Activated B cell treated with CpG ODN at 0.5 μM for 24 hours (primary cell): Measurements from ENCODE around the gene LAMC3. TPM values are rescaled to one million over a fixed set of nuclear protein-coding genes. Genes with fewer than 3 reads are reported as not detected.

Experiments
- ATAC-seq: fragments of 200-7000 bp; cut with Tn5 transposase; one replicate; pipeline ENCODE4 v1.10.0; 2021; ENCODE audit warnings: low read depth, mild to moderate bottlenecking, moderate library complexity
- CTCF ChIA-PET: fragments of 350-600 bp; sonication (Branson Sonifier 250); formaldehyde crosslinking; loops from one replicate; lab custom pipeline; 2021; ENCODE audit warnings: antibody characterized with exemption; lab: Charles Lee
- POLR2A ChIA-PET: fragments of 350-600 bp; sonication (Branson Sonifier 250); formaldehyde crosslinking; loops from one replicate; lab custom pipeline; 2021; ENCODE audit warnings: antibody characterized with exemption; lab: Charles Lee
- DNase-seq: peaks from one replicate; pipeline ENCODE4 v3.0.0; 2022
- H3K27ac Mint-ChIP-seq: one replicate; pipeline ENCODE4 v1.8.0; 2020; ENCODE audit warnings: mixed read lengths
- H3K27me3 Mint-ChIP-seq: one replicate; pipeline ENCODE4 v1.8.0; 2021; ENCODE audit warnings: mixed read lengths
- H3K36me3 Mint-ChIP-seq: one replicate; pipeline ENCODE4 v1.8.0; 2021; ENCODE audit warnings: low read depth, mixed read lengths
- H3K4me1 Mint-ChIP-seq: one replicate; pipeline ENCODE4 v1.8.0; 2021; ENCODE audit warnings: mixed read lengths
- H3K4me3 Mint-ChIP-seq: one replicate; pipeline ENCODE4 v1.8.0; 2020; ENCODE audit warnings: mild to moderate bottlenecking, mixed read lengths
- H3K9me3 Mint-ChIP-seq: one replicate; pipeline ENCODE4 v1.8.0; 2020; ENCODE audit warnings: mixed read lengths
- CTCF ChIP-seq: fragments of 200-600 bp; IDR thresholded peaks from one replicate; pipeline ENCODE4 v1.8.0; 2022; ENCODE audit warnings: antibody characterized with exemption, mild to moderate bottlenecking
- intact Hi-C: fragments of 100-400 bp; cut with micrococcal nuclease; formaldehyde crosslinking; loops from one replicate; pipeline ENCODE4 v1.15.1; 2024
- total RNA-seq: library from RNA; stranded (reverse); gene quantifications from 2 replicates; pipeline ENCODE4 v1.2.3, GENCODE V29; 2022

LAMC3 gene
- total RNA-seq, 1 donor from 2014 or later, result not detected

DNA sequence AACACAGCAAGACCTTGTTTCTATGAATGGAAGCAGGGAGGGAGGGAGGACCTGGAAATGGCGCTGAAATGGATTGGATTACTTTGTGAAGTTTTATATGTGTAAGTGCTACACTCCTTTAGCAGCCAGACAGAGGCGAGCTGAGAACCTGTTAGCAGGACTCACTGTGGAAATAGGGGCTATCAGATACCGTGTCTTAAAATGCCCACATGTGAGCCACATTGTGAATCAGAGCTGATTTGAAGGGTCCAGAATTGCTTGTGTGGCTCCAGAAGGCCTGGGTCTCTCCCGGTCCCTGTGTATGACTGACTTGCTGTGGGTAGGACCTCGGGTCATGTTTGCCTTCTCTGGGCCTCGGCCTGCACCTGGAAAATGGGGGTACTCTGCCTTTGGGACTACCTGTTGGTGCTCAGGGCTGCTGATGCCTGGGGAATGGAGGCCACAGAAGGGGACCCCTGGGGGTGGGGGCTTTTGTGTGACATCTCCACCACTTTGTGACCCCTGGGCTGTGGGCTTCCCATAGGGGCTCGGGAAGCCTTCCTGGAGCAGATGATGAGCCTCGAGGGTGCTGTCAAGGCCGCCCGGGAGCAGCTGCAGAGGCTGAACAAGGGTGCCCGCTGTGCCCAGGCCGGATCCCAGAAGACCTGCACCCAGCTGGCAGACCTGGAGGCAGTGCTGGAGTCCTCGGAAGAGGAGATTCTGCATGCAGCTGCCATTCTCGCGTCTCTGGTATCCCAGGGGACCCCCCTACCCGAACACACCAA is 63.3 kb downstream of the LAMC3 start:
- H3K9me3 Mint-ChIP-seq, result no peaks in the 10 kb centered on the region
- POLR2A ChIA-PET, result no interaction called here
- no peak overlapping the region for H3K4me3 Mint-ChIP-seq
- ATAC-seq (no peak), DNase-seq (no peak)
- intact Hi-C loops, result no loop called here
- H3K4me1 Mint-ChIP-seq, result no peaks in the 10 kb centered on the region
- CTCF ChIA-PET, result no interaction called here
- H3K27me3 Mint-ChIP-seq, result no peaks in the 10 kb centered on the region
- no peaks in the 10 kb centered on the region for H3K36me3 Mint-ChIP-seq
- no peak for TF ChIP-seq CTCF
- H3K27ac Mint-ChIP-seq, result no peak overlapping the region

DNA sequence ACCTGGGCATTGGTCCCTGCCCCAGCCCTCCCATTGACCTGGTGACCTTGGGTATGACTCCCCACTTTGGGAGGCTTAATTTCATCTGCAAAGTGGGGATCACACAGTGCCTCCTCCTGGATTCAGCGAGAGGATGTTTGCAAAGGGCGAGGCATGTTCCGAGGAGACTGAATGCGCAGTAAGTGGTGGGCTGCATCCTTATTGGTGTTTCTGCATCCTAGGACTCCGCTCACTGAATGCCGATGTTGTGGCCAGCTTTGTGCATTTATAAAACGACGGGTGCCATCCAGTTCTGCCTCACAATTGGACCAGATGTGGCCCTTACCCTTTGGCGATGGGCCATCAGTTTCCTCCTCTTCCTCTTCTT is 63.9 kb downstream of the LAMC3 start:
- no peak overlapping the region for H3K27ac Mint-ChIP-seq
- CTCF ChIA-PET, result no interaction called here
- H3K4me3 Mint-ChIP-seq, result no peak overlapping the region
- intact Hi-C loops, result no loop called here
- ATAC-seq (no peak), DNase-seq (no peak)
- no peaks in the 10 kb centered on the region for H3K4me1 Mint-ChIP-seq
- POLR2A ChIA-PET, result no interaction called here
- no peaks in the 10 kb centered on the region for H3K9me3 Mint-ChIP-seq
- no peak for TF ChIP-seq CTCF
- H3K27me3 Mint-ChIP-seq, result no peaks in the 10 kb centered on the region
- no peaks in the 10 kb centered on the region for H3K36me3 Mint-ChIP-seq

- intact Hi-C loops, result no loop called here
- H3K27me3 Mint-ChIP-seq, result no peaks in the 10 kb centered on the region
- ATAC-seq, result no peak
- H3K9me3 Mint-ChIP-seq, result no peaks in the 10 kb centered on the region
- TF ChIP-seq CTCF, result no peak
- H3K4me1 Mint-ChIP-seq, result no peaks in the 10 kb centered on the region
- no peak for DNase-seq
- H3K4me3 Mint-ChIP-seq, result no peak overlapping the region
- CTCF ChIA-PET, result no interaction called here
- no peak overlapping the region for H3K27ac Mint-ChIP-seq
- POLR2A ChIA-PET, result no interaction called here
- H3K36me3 Mint-ChIP-seq, result no peaks in the 10 kb centered on the region
Measured at GRCh38 chr9:131076347-131077195, 67.6 kb downstream of the LAMC3 start.

DNA sequence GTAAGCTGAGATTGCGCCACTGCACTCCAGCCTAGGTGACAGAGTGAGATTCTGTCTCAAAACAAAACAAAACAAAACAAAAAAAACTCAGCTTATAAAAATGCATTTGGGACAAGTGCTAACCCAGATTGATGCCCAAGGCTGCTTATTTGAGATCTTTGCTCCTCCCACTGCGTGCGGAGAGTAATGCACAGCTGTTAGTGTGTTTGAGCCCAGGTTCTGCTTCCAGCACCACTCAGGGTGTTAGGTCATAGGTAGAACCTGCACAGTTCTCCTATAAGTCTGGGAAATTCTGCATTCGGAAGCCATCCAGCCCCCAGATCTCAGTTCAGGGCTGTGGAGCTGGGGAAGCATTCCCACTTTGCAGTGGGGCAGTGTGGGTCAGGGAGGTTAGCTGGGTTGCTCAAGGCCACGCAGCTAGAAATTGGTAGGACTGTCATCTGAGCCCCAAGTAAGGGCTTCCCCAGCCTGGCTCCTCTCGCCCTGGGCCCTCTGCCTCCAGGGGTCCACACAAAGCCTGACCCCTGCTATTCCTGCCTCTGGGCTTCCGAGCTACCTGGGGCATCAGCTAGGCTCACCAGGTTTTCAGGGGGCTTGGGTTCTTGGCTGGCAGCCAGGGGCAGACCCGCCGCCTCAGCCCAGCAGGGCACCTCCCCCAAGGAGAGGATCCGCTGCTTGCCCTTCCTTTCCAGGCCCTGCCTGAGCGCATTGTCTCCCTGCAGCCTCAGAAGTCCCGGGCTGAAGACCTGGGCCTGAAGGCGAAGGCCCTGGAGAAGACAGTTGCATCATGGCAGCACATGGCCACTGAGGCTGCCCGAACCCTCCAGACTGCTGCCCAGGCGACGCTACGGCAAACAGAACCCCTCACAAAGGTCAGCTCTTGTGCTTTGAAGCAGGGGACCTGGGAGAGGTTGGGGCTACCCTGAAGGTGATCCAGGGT is 69.7 kb downstream of the LAMC3 start:
- ATAC-seq (no peak), DNase-seq (no peak)
- H3K4me3 Mint-ChIP-seq, result no peak overlapping the region
- intact Hi-C loops, result no loop called here
- ChIA-PET POLR2A (no interaction called here), CTCF (no interaction called here)
- TF ChIP-seq CTCF, result no peak
- H3K27me3 Mint-ChIP-seq, result no peaks in the 10 kb centered on the region
- H3K27ac Mint-ChIP-seq, result no peak overlapping the region
- no peaks in the 10 kb centered on the region for H3K36me3 Mint-ChIP-seq
- H3K4me1 Mint-ChIP-seq, result no peaks in the 10 kb centered on the region
- no peaks in the 10 kb centered on the region for H3K9me3 Mint-ChIP-seq
